PC-9 (cell line): Measurements from ENCODE around the gene TCL1B.

ENCODE experiments used
- CTCF ChIP-seq: fragments of 200-600 bp; sonication (generic); conservative IDR thresholded peaks from 2 replicates; pipeline ENCODE4 v1.6.1; 2017; ENCODE audit warnings: mixed run types, antibody characterized with exemption, mild to moderate bottlenecking, moderate library complexity
- EZH2 ChIP-seq: fragments of 200-600 bp; sonication (generic); IDR thresholded peaks from 2 replicates; pipeline ENCODE4 v1.8.0; 2017; ENCODE audit warnings: antibody characterized with exemption, low read depth

- TF ChIP-seq EZH2 = no peak
- TF ChIP-seq CTCF = no peak
These were observed 23.6 kb upstream of the TCL1B start for GRCh38 chr14:95662376-95663186.
